T-cell (primary cell): Measurements from ENCODE around the gene TMC4. TPM values are rescaled to one million over a fixed set of nuclear protein-coding genes. Genes with fewer than 3 reads are reported as not detected.
A peak's percentile ranks its signal among the peaks of the same experiment; 100 is the strongest.

ENCODE experiments used
- ATAC-seq, 4 experiments: fragments of 200-7000 bp in 3 of 4; fragments of 150-1000 bp in 1 of 4; cut with Tn5 transposase; replicated peaks in 1 of 4; 1 replicate in 3 of 4; 2 replicates in 1 of 4; pipeline ENCODE4 v1.10.0; 2021; ENCODE audit warnings: moderate library complexity in 3 of 4, mild to moderate bottlenecking in 2 of 4, moderate number of reproducible peaks in 1 of 4
- CTCF ChIA-PET, 2 donors: fragments of 300-600 bp; sonication (Branson Sonifier 250); formaldehyde crosslinking; loops; one replicate each; lab custom pipeline; 2022; ENCODE audit warnings: antibody characterized with exemption in 2 of 2; lab: Charles Lee
- POLR2A ChIA-PET, 2 donors: fragments of 300-600 bp; sonication (Branson Sonifier 250); formaldehyde crosslinking; loops; one replicate each; lab custom pipeline; 2022; ENCODE audit warnings: antibody characterized with exemption in 2 of 2; lab: Charles Lee
- DNase-seq, 35 experiments: peaks; one replicate each; pipeline versions ENCODE4 v3.0.0 to v3.0.0-alpha.2; 2013 to 2023
- H3K27ac ChIP-seq: one replicate; pipeline ENCODE4 v1.5.1; 2013; ENCODE audit warnings: low read length
- H3K27me3 ChIP-seq, 2 experiments: replicated peaks in 1 of 2; 1 replicate in 1 of 2; 2 replicates in 1 of 2; pipeline versions ENCODE4 v1.6.1 to v1.7.0; 2013; ENCODE audit warnings: low read length in 1 of 2, mixed read lengths in 1 of 2; ENCODE audit not compliant: control insufficient read depth in 2 of 2, insufficient read depth in 2 of 2; ENCODE audit errors: extremely low read depth in 1 of 2
- H3K36me3 ChIP-seq, 2 donors: 1 replicate in 1 of 2; 2 replicates in 1 of 2; pipeline versions ENCODE4 v1.6.1 to v1.7.0; 2013; ENCODE audit warnings: low read length in 1 of 2; ENCODE audit not compliant: control insufficient read depth in 2 of 2, insufficient read depth in 1 of 2; ENCODE audit errors: extremely low read depth in 1 of 2
- H3K4me1 ChIP-seq, 2 experiments: 1 replicate in 1 of 2; 2 replicates in 1 of 2; pipeline versions ENCODE4 v1.6.1 to v1.7.0; 2013; ENCODE audit warnings: low read length in 2 of 2, mixed read lengths in 1 of 2; ENCODE audit not compliant: insufficient read depth in 2 of 2, control insufficient read depth in 1 of 2; ENCODE audit errors: extremely low read depth in 1 of 2
- H3K4me3 ChIP-seq, 2 donors: 1 replicate in 1 of 2; 2 replicates in 1 of 2; pipeline versions ENCODE4 v1.5.1 to v1.7.0; 2013; ENCODE audit warnings: mild to moderate bottlenecking in 2 of 2, low read length in 1 of 2, moderate library complexity in 1 of 2; ENCODE audit not compliant: control insufficient read depth in 1 of 2; ENCODE audit errors: extremely low read depth in 1 of 2
- H3K9me3 ChIP-seq: 2 replicates; pipeline ENCODE4 v1.7.0; 2013
- H3K27ac Mint-ChIP-seq, 2 donors: one replicate each; pipeline ENCODE4 v1.8.0; 2020 to 2021; ENCODE audit warnings: mild to moderate bottlenecking in 2 of 2, mixed read lengths in 2 of 2
- H3K27me3 Mint-ChIP-seq, 2 donors: one replicate each; pipeline ENCODE4 v1.8.0; 2021 to 2022; ENCODE audit warnings: mixed read lengths in 2 of 2
- H3K36me3 Mint-ChIP-seq: one replicate; pipeline ENCODE4 v1.8.0; 2021; ENCODE audit warnings: mixed read lengths
- H3K4me1 Mint-ChIP-seq, 3 donors: one replicate each; pipeline ENCODE4 v1.8.0; 2020 to 2022; ENCODE audit warnings: mixed read lengths in 3 of 3, mild to moderate bottlenecking in 1 of 3
- H3K4me3 Mint-ChIP-seq, 3 donors: one replicate each; pipeline ENCODE4 v1.8.0; 2020 to 2022; ENCODE audit warnings: mild to moderate bottlenecking in 3 of 3, mixed read lengths in 3 of 3, moderate library complexity in 3 of 3
- H3K9me3 Mint-ChIP-seq, 3 donors: one replicate each; pipeline ENCODE4 v1.8.0; 2020 to 2022; ENCODE audit warnings: mixed read lengths in 3 of 3
- WGBS: methylation state at CpG from one replicate; pipeline ENCODE4 v1.1.5; 2013; ENCODE audit warnings: missing lambda C conversion rate; ENCODE audit not compliant: insufficient coverage; 5-methylcytosine and 5-hydroxymethylcytosine counted together
- total RNA-seq, 35 experiments: library from RNA in 6 of 35; stranded (reverse) in 6 of 35; fragments of 120-200 nt in 1 of 35; gene quantifications; one replicate each; pipeline versions ENCODE4 v1.2.1 to v1.2.4 and lab custom pipeline; 2013 to 2026

TMC4 gene
- total RNA-seq, 5 donors from 2014 or later (not counting 1 experiment from before 2014, with no cell fraction given): 0.78 to 2.6 (median 1.4) TPM

DNA sequence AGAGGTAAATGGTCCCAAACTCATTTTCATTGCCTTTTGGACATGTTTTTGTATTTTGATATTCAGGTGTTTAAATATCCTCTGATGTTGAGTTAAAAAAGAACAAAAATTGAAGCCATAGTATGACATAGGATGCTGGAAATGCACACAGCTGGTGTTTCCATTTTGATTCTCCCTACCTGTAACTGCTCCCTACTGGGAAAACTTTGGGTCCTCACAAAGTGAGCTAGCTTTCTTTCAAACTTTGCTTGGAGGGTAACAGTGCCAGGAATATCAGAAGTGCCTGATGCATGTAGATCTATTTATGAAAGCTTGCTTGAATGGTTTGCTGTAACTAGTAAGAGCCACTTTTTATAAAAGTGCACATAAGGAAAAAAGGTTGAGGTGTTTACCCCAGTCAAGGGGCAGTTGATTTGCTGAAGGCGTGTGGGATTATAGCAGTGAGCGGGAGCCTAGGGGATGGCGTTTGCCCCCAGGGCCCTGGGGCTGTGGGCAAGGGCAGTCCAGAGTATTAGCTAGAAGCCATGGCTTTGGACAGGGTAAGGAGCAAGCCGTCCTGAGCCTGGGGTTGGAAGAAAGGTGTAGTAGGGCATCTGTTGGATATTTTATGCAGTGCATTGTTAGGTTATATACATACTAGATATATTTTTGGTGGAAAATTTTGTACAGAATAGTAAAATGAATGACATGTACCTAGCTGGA is 32.0 kb upstream of the TMC4 start:
- DNase-seq (no peak), ATAC-seq (no peak)
- no peak overlapping the region for H3K4me3 ChIP-seq
- H3K4me1 ChIP-seq: peaks cover 24 to 91% of the 10 kb centered on the region in 2 experiments
- WGBS: 88% methylated on average over 1 of the region's 4 CpGs
- Mint-ChIP-seq H3K4me3 (peak overlapping the region in 2 of 3 donors; percentile 32 to 96), H3K27me3 (no peaks in the 10 kb centered on the region), H3K27ac (no peak overlapping the region), H3K36me3 (peaks cover 63% of the 10 kb centered on the region), H3K4me1 (peaks cover 83 to 92% (median 91%) of the 10 kb centered on the region in 3 donors), H3K9me3 (no peaks in the 10 kb centered on the region)
- H3K27me3 ChIP-seq: no peaks in the 10 kb centered on the region
- POLR2A ChIA-PET: interaction anchor here (0.6 to 0.9 kb wide), 2 partner anchors 68 to 1458 kb away, joined by 3 read pairs; no protein-coding TSS in a partner anchor
- H3K9me3 ChIP-seq: no peaks in the 10 kb centered on the region
- H3K27ac ChIP-seq: no peak overlapping the region
- peaks cover 19 to 65% of the 10 kb centered on the region in 2 donors for H3K36me3 ChIP-seq
- CTCF ChIA-PET: interaction anchor here in 1 of 2 donors (0.8 kb wide), 1 partner anchor 15 kb away, joined by 3 read pairs; the partner anchor contains the start of gene MBOAT7

DNA sequence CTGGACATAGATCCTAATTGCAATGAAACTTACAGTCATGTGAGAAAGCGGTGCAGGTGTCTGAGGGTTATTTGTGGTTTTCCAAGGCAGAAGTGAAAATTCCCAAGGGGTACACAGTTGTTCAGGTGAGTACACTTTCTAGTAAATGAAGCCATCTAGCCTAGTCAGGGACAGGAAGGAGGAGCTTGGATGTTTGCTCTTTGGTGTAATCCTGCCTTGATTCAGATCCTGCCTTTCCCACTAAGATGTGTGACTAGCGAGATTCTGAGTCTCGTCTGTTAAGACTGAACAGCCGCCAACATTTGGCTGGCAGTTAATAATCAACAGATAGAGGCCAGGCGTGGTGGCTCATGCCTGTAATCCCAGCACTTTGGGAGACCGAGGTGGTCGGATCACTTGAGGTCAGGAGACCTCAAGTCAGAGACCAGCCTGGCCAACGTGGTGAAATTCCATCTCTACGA is 30.2 kb upstream of the TMC4 start:
- whole genome bisulfite sequencing: 88% methylated on average over 4 of the region's 9 CpGs

DNA sequence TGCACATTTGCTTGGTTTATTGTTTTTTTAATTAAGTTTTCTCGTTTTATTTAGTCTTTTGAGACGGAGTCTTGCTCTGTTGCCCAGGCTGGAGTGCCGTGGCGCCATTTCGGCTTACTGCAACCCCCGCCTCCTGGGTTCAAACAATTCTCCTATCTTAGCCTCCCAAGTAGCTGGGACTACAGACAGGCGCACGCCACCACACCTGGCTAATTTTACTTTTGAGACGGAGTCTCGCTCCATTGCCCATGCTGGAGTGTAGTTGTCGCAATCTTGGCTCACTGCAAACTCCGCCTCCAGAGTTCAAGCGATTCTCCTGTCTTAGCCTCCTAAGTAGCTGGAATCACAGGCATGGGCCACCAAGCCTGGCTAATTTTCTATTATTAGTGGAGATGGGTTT is 29.0 kb upstream of the TMC4 start:
- Mint-ChIP-seq H3K4me3 (peak overlapping the region; percentile 96 to 100 (median 99)), H3K27ac (peak overlapping the region; percentile 82 to 98), H3K9me3 (no peaks in the 10 kb centered on the region), H3K36me3 (peaks cover 50% of the 10 kb centered on the region), H3K27me3 (no peaks in the 10 kb centered on the region), H3K4me1 (peaks cover 63 to 68% (median 66%) of the 10 kb centered on the region in 3 donors)
- Histone ChIP-seq H3K27me3 (no peaks in the 10 kb centered on the region), H3K4me1 (peaks cover 24 to 63% of the 10 kb centered on the region in 2 experiments), H3K9me3 (no peaks in the 10 kb centered on the region), H3K27ac (peak overlapping the region; percentile 94), H3K4me3 (peak overlapping the region in 1 of 2 donors; percentile 88), H3K36me3 (peaks cover 19 to 53% of the 10 kb centered on the region in 2 donors)
- ATAC-seq (no peak), DNase-seq (no peak)
- 59% methylated on average over 7 of the region's 13 CpGs for WGBS
- POLR2A ChIA-PET: no interaction called here
- CTCF ChIA-PET: no interaction called here

More for the DNA sequence above, 30.2 kb upstream of the TMC4 start:
- Histone ChIP-seq H3K27me3 (no peaks in the 10 kb centered on the region), H3K4me3 (no peak overlapping the region), H3K4me1 (peaks cover 24 to 75% of the 10 kb centered on the region in 2 experiments), H3K9me3 (no peaks in the 10 kb centered on the region), H3K27ac (no peak overlapping the region), H3K36me3 (peaks cover 19 to 65% of the 10 kb centered on the region in 2 donors)
- Mint-ChIP-seq H3K27ac (peak overlapping the region in 1 of 2 donors; percentile 16), H3K4me3 (peak overlapping the region; percentile 47 to 99 (median 96)), H3K27me3 (no peaks in the 10 kb centered on the region), H3K9me3 (no peaks in the 10 kb centered on the region), H3K4me1 (peaks cover 75 to 80% (median 78%) of the 10 kb centered on the region in 3 donors), H3K36me3 (peaks cover 61% of the 10 kb centered on the region)
- ATAC-seq: no peak
- POLR2A ChIA-PET: no interaction called here
- CTCF ChIA-PET: no interaction called here
- DNase-seq: no peak

GRCh38 chr19:54201172-54201701 is 28.3 kb upstream of the TMC4 start:
- H3K4me1 Mint-ChIP-seq: peaks cover 56 to 61% (median 59%) of the 10 kb centered on the region in 3 donors
- H3K27me3 ChIP-seq: no peaks in the 10 kb centered on the region
- H3K27me3 Mint-ChIP-seq: no peaks in the 10 kb centered on the region
- ChIA-PET POLR2A (interaction anchor here in 1 of 2 donors (0.7 to 1.9 kb wide), 5 partner anchors 11 to 579 kb away, joined by 3 to 18 read pairs (median 8); partner anchors contain the start of genes CNOT3, LENG1, MBOAT7 and MYADM), CTCF (interaction anchor here (0.6 to 1.5 kb wide), 5 partner anchors 10 to 1907 kb away, joined by 3 to 9 read pairs (median 3); partner anchors contain the start of genes CNOT3 (in 1 of the 2), MBOAT7 (in 1 of the 2) and TSEN34 (in 1 of the 2))
- H3K27ac Mint-ChIP-seq: peak overlapping the region; percentile 98
- 5% methylated on average over 17 of the region's 28 CpGs for WGBS
- peaks cover 42% of the 10 kb centered on the region for H3K36me3 Mint-ChIP-seq
- H3K36me3 ChIP-seq: peaks cover 12 to 46% of the 10 kb centered on the region in 2 donors
- peak overlapping the region; percentile 94 for H3K27ac ChIP-seq
- no peaks in the 10 kb centered on the region for H3K9me3 Mint-ChIP-seq
- DNase-seq (no peak), ATAC-seq (no peak)
- H3K4me3 Mint-ChIP-seq: peak overlapping the region; percentile 96 to 100 (median 99)
- peaks cover 24 to 55% of the 10 kb centered on the region in 2 experiments for H3K4me1 ChIP-seq
- H3K9me3 ChIP-seq: no peaks in the 10 kb centered on the region
- peak overlapping the region; percentile 88 to 95 for H3K4me3 ChIP-seq

GRCh38 chr19:54199401-54199800 is 26.4 kb upstream of the TMC4 start:
- no peaks in the 10 kb centered on the region for H3K27me3 ChIP-seq
- Mint-ChIP-seq H3K36me3 (peaks cover 36% of the 10 kb centered on the region), H3K9me3 (no peaks in the 10 kb centered on the region), H3K4me1 (peaks cover 39 to 46% (median 43%) of the 10 kb centered on the region in 3 donors), H3K4me3 (peak overlapping the region; percentile 60 to 96 (median 70)), H3K27ac (peak overlapping the region in 1 of 2 donors; percentile 17), H3K27me3 (no peaks in the 10 kb centered on the region)
- WGBS: 94% methylated on average over 10 of the region's 16 CpGs
- H3K9me3 ChIP-seq: no peaks in the 10 kb centered on the region
- ATAC-seq (no peak), DNase-seq (no peak)
- peaks cover 4 to 38% of the 10 kb centered on the region in 2 donors for H3K36me3 ChIP-seq
- peaks cover 24 to 40% of the 10 kb centered on the region in 2 experiments for H3K4me1 ChIP-seq
- POLR2A ChIA-PET: interaction anchor here in 1 of 2 donors (0.7 to 1.5 kb wide), 3 partner anchors 10 to 62 kb away, joined by 3 to 9 read pairs (median 5); partner anchors contain the start of gene CNOT3
- CTCF ChIA-PET: no interaction called here
- no peak overlapping the region for H3K4me3 ChIP-seq
- H3K27ac ChIP-seq: no peak overlapping the region

- ATAC-seq: no peak
- CTCF ChIA-PET: no interaction called here
- POLR2A ChIA-PET: no interaction called here
- H3K9me3 Mint-ChIP-seq: no peaks in the 10 kb centered on the region
- H3K4me3 Mint-ChIP-seq: no peak overlapping the region
- no peak overlapping the region for H3K27ac Mint-ChIP-seq
- H3K36me3 Mint-ChIP-seq: peaks cover 24% of the 10 kb centered on the region
- Histone ChIP-seq H3K27me3 (no peaks in the 10 kb centered on the region), H3K36me3 (peaks cover 0 to 32% of the 10 kb centered on the region in 2 donors), H3K4me3 (no peak overlapping the region), H3K9me3 (no peaks in the 10 kb centered on the region), H3K27ac (no peak overlapping the region), H3K4me1 (peaks cover 12 to 23% of the 10 kb centered on the region in 2 experiments)
- peaks cover 30 to 39% (median 37%) of the 10 kb centered on the region in 3 donors for H3K4me1 Mint-ChIP-seq
- WGBS: 93% methylated on average over 1 of the region's 3 CpGs
- H3K27me3 Mint-ChIP-seq: no peaks in the 10 kb centered on the region
- no peak for DNase-seq
Observed at GRCh38 chr19:54197121-54197520, 24.2 kb upstream of the TMC4 start.
